Esophagus mucosa (tissue), 1 donor: Measurements from ENCODE around the gene ARHGAP42. TPM values are rescaled to one million over a fixed set of nuclear protein-coding genes. Genes with fewer than 3 reads are reported as not detected.
A peak's percentile ranks its signal among the peaks of the same experiment; 100 is the strongest.

ENCODE experiments used
- ATAC-seq: fragments of 200-7000 bp; cut with Tn5 transposase; one replicate; pipeline ENCODE4 v1.9.1; 2020
- total RNA-seq: library from RNA; stranded (reverse); gene quantifications from one replicate; pipeline ENCODE4 v1.2.4, GENCODE V29; 2023
- donor health status: DM: yes; HTN: yes; CAD: no.

The ARHGAP42 gene
- total RNA-seq, 1 donor from 2014 or later = 4.0 TPM

DNA sequence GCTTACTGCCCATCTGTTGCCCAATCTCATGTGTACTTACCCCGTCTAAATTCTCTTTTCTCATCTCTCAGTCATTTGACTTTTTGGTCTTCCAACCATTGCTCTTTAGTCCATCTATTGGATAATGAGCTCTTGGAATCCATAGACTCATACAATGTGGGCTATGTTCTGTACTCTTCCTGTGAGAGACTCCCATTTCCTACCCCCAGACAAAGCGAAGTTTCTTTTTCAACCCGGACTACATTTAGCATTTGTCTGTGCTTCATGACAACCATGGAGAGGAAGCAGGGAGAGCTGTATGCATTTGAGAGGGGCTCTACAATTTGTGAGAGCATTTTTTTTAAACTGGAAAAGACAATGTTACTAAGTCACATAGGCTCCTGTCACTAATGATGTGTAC lies 4.0 kb upstream of the ARHGAP42 start:
- ATAC-seq = no peak

GRCh38 chr11:100684101-100685065 lies 2.7 kb upstream of the ARHGAP42 start:
- ATAC-seq = peak; percentile 63

DNA sequence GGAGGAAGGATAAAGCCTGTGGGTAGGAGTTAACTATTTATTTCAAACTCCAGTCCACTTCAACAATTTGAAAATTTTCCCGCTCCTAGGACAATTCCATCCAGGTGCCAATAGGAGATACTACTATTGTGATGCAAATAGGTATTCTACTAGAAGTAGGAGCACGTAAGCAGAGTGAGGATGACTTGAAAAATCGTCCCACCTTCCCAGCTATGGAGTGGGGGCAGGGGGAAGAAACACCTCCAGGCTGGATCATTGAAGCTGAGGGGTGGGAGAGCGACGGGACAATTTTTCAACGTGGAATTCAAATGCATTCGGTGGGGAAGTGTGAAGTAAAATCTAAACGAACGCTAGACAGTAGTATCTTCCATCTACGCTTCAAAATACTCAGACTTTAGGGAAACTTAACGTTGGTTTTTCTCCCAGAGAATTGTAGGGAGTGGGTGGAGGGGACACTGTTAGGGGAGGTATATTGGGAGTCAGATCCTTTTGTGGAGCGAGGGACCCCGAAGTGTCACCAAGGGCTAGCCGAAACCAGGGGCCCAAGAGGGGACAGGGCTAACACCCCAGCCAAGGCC lies 523 bp upstream of the ARHGAP42 start:
- ATAC-seq = no peak

- peak; percentile 67 for ATAC-seq
Measured at GRCh38 chr11:100687630-100688395, 725 bp downstream of the ARHGAP42 start.

DNA sequence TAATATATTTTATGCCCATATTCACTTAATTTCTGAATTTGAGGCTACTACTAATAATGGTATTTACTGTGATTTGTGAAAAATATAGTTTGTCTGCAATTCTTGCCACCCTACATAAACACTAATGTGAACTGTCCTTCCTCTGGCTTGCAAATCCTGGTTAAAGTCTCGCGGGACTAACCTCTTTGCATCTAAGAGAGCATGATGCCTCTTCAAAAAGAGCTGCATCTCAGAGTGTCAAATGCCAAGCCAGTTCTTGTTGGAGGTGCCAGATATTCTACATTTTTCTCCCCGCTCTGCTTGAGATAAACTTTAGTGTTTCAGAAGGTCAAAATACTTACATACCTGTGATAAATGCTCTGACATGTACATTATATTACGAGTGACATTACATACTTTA lies 2.1 kb downstream of the ARHGAP42 start:
- no peak for ATAC-seq

- ATAC-seq = no peak
Measured at GRCh38 chr11:100691896-100692653, 5.0 kb downstream of the ARHGAP42 start.

GRCh38 chr11:100695911-100696310 lies 8.8 kb downstream of the ARHGAP42 start:
- ATAC-seq = no peak

DNA sequence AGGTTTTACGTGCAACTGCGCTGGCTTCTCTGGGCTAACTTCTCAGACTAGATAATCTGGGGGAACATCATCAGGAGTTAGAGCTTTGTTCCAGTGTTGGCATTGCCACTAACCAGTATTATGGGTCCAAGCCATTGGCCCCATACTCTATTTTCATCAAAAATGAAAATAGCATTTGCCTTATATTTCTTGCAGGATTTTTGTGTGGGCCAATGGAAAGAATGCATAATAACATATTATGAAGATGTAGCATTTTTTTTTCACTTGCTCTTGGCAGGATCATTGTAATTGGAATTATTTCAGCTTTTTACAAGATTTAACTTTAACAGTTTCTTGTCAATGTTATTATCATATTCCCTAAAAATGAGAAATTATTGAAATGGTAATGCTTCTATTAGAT lies 16.1 kb downstream of the ARHGAP42 start:
- ATAC-seq = no peak

- no peak for ATAC-seq
Measured at GRCh38 chr11:100703801-100704575, 16.9 kb downstream of the ARHGAP42 start.

DNA sequence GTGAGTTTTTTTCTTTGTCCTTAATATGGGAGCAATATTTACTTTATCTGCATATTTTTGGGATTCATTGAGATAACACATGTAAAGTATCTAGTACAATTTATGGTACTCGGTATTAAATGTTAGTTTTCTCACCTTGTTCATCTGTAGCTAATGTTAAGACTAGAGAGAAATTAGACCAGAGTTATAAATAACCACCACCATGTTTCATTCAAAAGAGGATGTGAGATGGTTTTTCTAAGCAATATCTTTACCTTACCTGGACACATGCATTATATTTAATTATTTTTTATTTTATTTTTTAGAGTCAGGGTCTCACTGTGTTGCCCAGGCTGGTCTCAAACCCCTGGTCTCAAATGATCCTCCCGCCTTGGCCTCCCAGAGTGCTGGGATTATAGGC lies 18.4 kb downstream of the ARHGAP42 start:
- ATAC-seq = no peak

DNA sequence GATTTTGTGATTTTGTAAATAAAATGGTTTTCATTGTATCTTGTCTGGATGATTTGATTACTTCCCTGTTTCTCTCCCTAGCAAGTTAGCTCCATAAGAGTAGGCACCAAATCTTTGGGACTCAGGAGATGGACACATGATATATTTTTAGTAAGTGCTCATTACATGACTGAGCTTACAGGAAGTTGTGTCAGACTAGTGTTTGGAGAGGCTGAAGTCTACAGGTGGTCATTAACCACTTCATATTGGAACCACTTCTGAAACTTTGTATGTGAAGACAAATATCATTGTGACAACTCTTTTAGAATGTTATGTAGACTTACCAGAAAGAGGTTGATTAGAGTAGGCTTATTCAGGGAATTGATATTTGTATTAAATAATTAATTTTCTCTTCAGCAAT lies 19.1 kb downstream of the ARHGAP42 start:
- ATAC-seq = no peak

- no peak for ATAC-seq
Measured at GRCh38 chr11:100709233-100709957, 22.3 kb downstream of the ARHGAP42 start.

GRCh38 chr11:100711984-100712383 lies 24.9 kb downstream of the ARHGAP42 start:
- no peak for ATAC-seq

- ATAC-seq = no peak
Measured at GRCh38 chr11:100712583-100712982, 25.5 kb downstream of the ARHGAP42 start.

DNA sequence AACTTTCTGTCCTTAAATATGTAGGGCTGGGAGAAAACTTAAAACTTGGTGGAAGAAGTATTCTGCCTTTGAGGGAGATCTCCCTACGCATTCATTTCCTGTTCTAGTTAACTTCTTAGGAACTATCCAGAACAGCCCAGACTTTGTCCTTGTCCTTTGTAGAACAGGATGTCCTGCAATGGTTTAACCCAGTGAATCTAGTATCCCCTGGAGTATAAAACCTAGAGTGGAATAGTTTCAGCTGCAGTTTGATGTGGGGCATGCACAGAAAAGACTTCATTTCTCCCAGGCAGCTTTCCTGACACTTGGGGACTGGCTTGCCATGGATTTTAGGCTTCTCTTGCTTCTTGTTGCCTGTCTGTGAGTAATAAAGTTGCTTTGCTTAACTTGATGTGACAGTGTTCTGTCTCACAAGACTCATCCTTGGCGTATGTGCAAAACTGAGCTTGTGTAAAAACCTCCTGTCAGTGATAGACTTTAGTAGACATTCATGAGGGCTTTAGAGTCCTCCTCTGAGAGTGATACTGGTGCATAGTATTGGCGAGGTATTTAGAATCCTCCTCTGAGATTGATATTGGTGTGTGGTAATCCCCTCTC lies 28.2 kb downstream of the ARHGAP42 start:
- ATAC-seq = no peak

GRCh38 chr11:100716838-100717237 lies 29.8 kb downstream of the ARHGAP42 start:
- no peak for ATAC-seq

- peak; percentile 66 for ATAC-seq
Measured at GRCh38 chr11:100719362-100719761, 32.3 kb downstream of the ARHGAP42 start.

- peak; percentile 66 for ATAC-seq
Measured at GRCh38 chr11:100719809-100720221, 32.7 kb downstream of the ARHGAP42 start.

DNA sequence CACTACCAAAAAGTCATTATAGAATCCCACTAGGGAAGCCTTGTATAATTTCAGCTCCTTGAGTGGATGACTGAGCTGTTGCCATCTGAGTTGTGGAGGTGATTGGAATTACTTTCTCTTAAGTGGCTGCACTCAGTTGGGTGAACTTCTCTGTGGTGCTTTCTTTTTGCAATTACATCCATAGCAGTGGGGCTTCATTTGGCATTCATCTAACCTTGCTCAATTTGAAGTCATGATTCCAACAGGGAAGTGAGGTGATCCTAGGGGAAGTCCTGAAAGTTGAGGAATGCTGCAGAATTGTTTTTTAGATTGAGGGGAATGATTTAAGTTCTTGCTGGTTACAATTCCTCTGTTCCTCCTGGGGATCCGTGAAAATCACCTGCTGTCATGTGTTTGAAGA lies 39.6 kb downstream of the ARHGAP42 start:
- no peak for ATAC-seq

DNA sequence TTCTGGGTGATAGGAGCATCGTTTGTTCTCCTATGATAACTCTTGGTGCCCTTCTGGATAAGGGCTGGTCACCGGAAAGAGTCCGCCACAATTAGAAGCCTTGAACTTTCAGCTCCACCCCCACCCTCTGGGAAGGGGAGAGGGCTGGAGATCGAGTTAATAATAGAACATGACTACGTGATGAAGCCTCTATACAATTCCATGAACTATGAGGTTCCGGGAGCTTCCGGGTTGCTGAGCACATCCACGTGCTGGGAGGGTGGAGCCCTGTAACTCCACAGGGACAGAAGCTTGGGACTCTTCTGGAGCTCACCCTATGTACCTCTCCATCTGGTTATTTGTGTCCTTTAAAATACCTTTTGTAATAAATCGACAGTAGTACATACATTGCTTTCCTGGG lies 40.3 kb downstream of the ARHGAP42 start:
- no peak for ATAC-seq

DNA sequence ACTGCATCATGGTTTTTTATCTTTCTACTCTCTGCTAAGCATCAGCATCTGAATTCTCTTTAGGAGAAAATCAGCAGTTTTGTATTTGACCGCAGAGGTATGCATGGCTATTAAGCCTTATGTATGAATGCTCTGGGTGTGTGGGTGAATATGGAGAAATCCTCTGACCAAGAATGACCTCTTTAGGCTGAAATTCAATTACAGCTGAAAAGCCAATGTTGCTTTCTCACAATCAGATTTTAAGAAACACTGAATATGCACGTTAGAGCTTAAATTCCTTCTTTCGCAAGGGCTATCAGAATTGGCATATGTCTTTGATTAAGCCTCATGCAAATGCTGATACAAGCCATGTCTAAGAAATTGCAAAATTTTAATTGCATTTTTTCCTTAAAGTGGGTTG lies 43.2 kb downstream of the ARHGAP42 start:
- ATAC-seq = no peak
